NB4 (cell line): ENCODE data around the gene SNAI1.

Source experiments
- CTCF ChIP-seq: IDR thresholded peaks from one replicate; pipeline ENCODE4 v1.5.1; 2012; ENCODE audit warnings: low read depth, low read length
- MYC ChIP-seq: IDR thresholded peaks from 2 replicates; pipeline ENCODE4 v1.6.1; 2011; ENCODE audit warnings: low read depth, low read length
- TF ChIP-seq, protein P1 (sequence below): IDR thresholded peaks from 2 replicates; pipeline ENCODE4 v1.6.1; 2011; ENCODE audit warnings: low read depth, low read length

DNA sequence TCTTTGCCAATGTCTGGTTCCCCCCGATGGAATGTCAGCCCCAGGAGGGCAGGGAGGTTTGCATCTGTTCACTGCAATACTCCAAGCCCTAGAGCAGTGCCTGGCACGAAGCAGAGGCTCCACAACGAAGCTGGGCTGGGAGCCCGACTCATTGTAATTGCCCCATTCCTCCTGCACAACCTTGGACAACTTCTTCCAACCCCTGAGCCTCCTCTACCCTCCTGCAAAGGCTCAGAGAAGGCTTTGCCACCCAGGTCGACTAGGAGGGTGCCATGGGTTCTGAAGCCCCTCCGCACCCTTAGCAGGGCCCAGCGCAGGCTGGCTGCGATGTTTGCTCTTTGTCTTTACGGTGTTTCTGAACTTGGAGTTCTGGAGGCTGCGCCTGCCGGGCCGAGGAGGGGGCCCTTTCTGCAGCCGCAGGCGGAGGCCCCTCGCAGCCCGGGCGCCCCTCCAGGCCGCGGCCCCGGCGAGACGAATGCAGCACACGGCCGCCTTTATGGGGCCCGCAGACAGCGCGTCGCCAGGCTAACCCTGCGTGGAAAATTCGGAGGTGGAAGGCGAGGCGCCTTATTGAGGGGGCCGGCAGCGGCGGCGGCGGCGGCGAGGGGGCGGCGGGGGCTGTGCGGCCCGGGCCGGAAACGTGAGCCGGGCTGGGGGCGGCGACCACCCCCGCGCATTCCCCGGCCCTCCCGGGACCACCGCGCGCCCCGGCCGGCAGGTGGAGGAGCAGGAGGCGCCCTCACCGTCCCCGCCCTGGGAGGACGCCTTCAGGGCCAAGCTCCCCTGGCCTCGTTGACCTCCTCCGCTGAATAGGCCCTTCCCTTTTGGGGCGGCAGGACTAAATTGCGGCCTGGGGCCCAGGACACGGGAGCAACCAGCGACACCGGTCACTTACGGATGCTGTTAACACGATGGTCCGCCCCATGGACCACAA, 27.0 kb downstream of the SNAI1 start:
- no peak for TF ChIP-seq CTCF
- no peak for TF ChIP-seq MYC
- TF ChIP-seq, protein P1, sequence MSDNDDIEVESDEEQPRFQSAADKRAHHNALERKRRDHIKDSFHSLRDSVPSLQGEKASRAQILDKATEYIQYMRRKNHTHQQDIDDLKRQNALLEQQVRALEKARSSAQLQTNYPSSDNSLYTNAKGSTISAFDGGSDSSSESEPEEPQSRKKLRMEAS: no peak
